Measurements from ENCODE around the gene GRID2IP. TPM values are rescaled to one million over a fixed set of nuclear protein-coding genes. Genes with fewer than 3 reads are reported as not detected.

Gene GRID2IP
- total and polyA plus RNA-seq, 2 of the 8 experiments (the other 6 are each of a cell fraction or from before 2014, with no cell fraction given): 0.80 to 1.3 TPM

DNA sequence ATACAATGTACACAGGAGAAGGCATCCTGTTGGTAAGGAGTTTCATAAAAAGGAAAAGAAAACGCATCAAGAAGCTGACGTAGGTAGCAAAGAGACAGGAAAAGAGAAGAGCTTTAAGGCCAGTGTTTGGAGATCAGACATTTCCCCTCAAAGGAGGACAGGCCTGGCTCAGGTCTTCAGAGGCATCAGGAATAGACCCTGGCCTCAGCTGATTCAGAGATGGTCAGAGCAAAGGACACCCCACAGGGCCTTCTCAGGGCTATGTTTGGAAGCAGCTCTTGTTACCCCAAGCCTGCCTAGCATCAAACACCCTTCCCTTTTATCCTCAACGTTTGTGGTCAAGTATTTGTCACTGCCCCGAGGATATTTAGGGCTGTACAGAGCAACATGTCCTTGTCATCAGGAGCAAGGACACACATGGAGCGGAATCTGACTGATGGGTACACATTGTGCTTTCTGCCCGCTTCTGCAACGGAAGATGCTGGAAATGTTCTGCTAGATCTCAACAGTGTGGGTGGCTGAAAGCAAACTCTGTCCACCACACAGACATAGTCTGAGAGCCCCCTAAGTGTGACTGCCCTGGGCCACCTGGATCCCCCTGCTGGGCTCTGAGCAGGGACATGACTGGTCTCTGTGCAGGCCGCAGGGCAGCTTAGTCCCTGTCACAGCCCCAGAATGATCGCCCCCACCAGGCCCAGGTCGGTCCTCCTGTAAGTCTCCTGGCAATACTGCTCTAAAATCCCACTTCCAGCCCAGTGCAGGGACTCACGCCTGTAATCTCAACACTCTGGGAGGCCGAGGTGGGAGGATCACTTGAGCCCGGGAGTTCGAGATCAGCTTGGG is 25.0 kb upstream of the GRID2IP start:
- Histone ChIP-seq H3K4me1 (replicated peaks in 1 of 4; ENCODE audit: control insufficient read depth in 3 of 4, insufficient read depth in 4 of 4, low read length in 3 of 4) (no peaks in the 10 kb centered on the region), H3K79me1 (ENCODE audit: low read depth, low read length) (no peaks in the 10 kb centered on the region), H3K14ac (ENCODE audit: insufficient read length) (no peak overlapping the region), H3K4me3 (ENCODE audit: extremely low read depth in 1 of 4, insufficient read depth in 2 of 4, low read depth in 3 of 4, low read length in 4 of 4) (peak overlapping the region in 2 of 4 experiments; percentile 32 to 59; a peak in 1 of 8 replicates), H3K56ac (replicated peaks; ENCODE audit: insufficient read length, low read depth, low read length) (no peak overlapping the region), H4K91ac (replicated peaks; ENCODE audit: insufficient read length, low read length) (no peak overlapping the region), H3K18ac (ENCODE audit: extremely low read depth, low read length) (no peak overlapping the region), H2AFZ (ENCODE audit: low read length) (no peak overlapping the region), H3K36me3 (ENCODE audit: control insufficient read depth in 2 of 4, insufficient read depth in 4 of 4, low read length in 3 of 4) (peaks cover 3 to 11% (median 7%) of the 10 kb centered on the region in 4 experiments; a peak in 4 of 8 replicates), H2AK5ac (ENCODE audit: low read depth, low read length) (0 out of 2 replicates have a peak overlapping the region, but pooled peaks have one; percentile 9), H2BK12ac (ENCODE audit: low read depth, low read length) (peak overlapping the region; percentile 31; the same call in 1 of the 2 replicates), H2BK120ac (replicated peaks; ENCODE audit: low read depth, low read length) (no peak overlapping the region), H2BK5ac (ENCODE audit: low read depth, low read length) (no peak overlapping the region), H2BK15ac (ENCODE audit: low read length) (0 out of 2 replicates have a peak overlapping the region, but pooled peaks have one; percentile 11), H3K27ac (ENCODE audit: low read depth, low read length) (no peak overlapping the region), H3K27me3 (replicated peaks in 1 of 4; ENCODE audit: control insufficient read depth in 3 of 4, extremely low read depth in 1 of 4, insufficient read depth in 3 of 4, low read length in 3 of 4) (no peaks in the 10 kb centered on the region), H3K4me2 (ENCODE audit: insufficient read depth in 1 of 2, low read depth in 2 of 2, low read length in 2 of 2) (peak overlapping the region in 1 of 2 experiments; percentile 58; a peak in 1 of 4 replicates), H3K9ac (replicated peaks in 1 of 4; ENCODE audit: extremely low read depth in 1 of 4, low read depth in 3 of 4, low read length in 3 of 4) (no peak overlapping the region), H3K9me3 (ENCODE audit: insufficient read depth in 2 of 2, low read depth in 1 of 2, low read length in 1 of 2) (no peaks in the 10 kb centered on the region), H3K4ac (replicated peaks; ENCODE audit: insufficient read length, low read depth, low read length) (no peak overlapping the region), H3K23ac (ENCODE audit: insufficient read length) (no peak overlapping the region), H4K5ac (ENCODE audit: insufficient read length, low read depth, low read length) (no peak overlapping the region), H4K8ac (ENCODE audit: extremely low read depth, insufficient read depth, low read length) (no peak overlapping the region), H3K23me2 (ENCODE audit: low read depth, low read length) (no peaks in the 10 kb centered on the region; the same call in 1 of the 2 replicates), H2BK20ac (ENCODE audit: low read length) (no peak overlapping the region), H4K20me1 (replicated peaks in 1 of 2; ENCODE audit: control insufficient read depth in 1 of 2, insufficient read depth in 2 of 2, low read length in 2 of 2) (no peaks in the 10 kb centered on the region), H3K79me2 (ENCODE audit: control insufficient read depth in 1 of 2, insufficient read depth in 2 of 2, low read length in 2 of 2) (no peaks in the 10 kb centered on the region)
- DNase-seq (ENCODE audit: low read depth in 1 of 2, low spot score in 2 of 2) (no peak), FAIRE-seq (no peak)
- WGBS, 2 experiments (ENCODE audit: extremely low coverage in 1 of 2, insufficient coverage in 1 of 2, insufficient read length in 1 of 2, insufficient replicate concordance in 2 of 2, low coverage in 1 of 2, low lambda C conversion rate in 2 of 2, missing lambda C conversion rate in 1 of 2): 86% methylated on average over 11 of the region's 14 CpGs; no CpG with 5 or more reads in 1 of the 2 experiments
- POLR2A ChIA-PET (ENCODE audit: partially characterized antibody): interaction anchor here (0.6 to 3.5 kb wide), 4 partner anchors 9 to 44 kb away, joined by 3 to 25 read pairs (median 3); partner anchors contain the start of gene INTS15
- CTCF ChIA-PET (ENCODE audit: partially characterized antibody): interaction anchor here (0.8 to 8.7 kb wide), 8 partner anchors 9 to 1082 kb away, joined by 3 to 63 read pairs (median 10); partner anchors contain the start of gene INTS15
- TF ChIP-seq JUND (IDR thresholded peaks at IDR 0.05; ENCODE audit: low read length): no peak
- no peak for TF ChIP-seq CBX5 (IDR thresholded peaks at IDR 0.05; ENCODE audit: low read depth, low read length)
